HepG2 (cell line): ENCODE results near the gene SLC6A5. TPM values are rescaled to one million over a fixed set of nuclear protein-coding genes. Genes with fewer than 3 reads are reported as not detected.

Experiments
- AHR ChIP-seq: IDR thresholded peaks from 2 replicates; pipeline ENCODE4 v1.6.1; 2018; ENCODE audit warnings: missing genetic modification reagents, missing compliant biosample characterization
- CREBL2 ChIP-seq: sonication (generic); formaldehyde crosslinking; IDR thresholded peaks from 2 replicates; pipeline ENCODE4 v1.8.1; 2023; ENCODE audit warnings: missing genetic modification reagents, mild to moderate bottlenecking, borderline replicate concordance
- ERF ChIP-seq: IDR thresholded peaks from 2 replicates; pipeline ENCODE4 v1.6.1; 2018; ENCODE audit warnings: missing biosample characterization, missing genetic modification reagents
- FOXK1 ChIP-seq: sonication (generic); formaldehyde crosslinking; IDR thresholded peaks from 2 replicates; pipeline ENCODE4 v1.4.0; 2020; ENCODE audit warnings: low read depth, missing genetic modification reagents, borderline replicate concordance
- HNF4A ChIP-seq: sonication (generic); formaldehyde crosslinking; IDR thresholded peaks from 2 replicates; pipeline ENCODE4 v1.4.0; 2020; ENCODE audit warnings: missing genetic modification reagents
- KLF11 ChIP-seq: IDR thresholded peaks from 2 replicates; pipeline ENCODE4 v1.6.1; 2016; ENCODE audit warnings: missing compliant biosample characterization
- MAFF ChIP-seq: IDR thresholded peaks from 2 replicates; pipeline ENCODE4 v1.6.1; 2011; ENCODE audit warnings: low read depth, low read length, improper control_type of control experiment
- MED8 ChIP-seq: sonication (generic); formaldehyde crosslinking; IDR thresholded peaks from 2 replicates; pipeline ENCODE4 v1.8.1; 2023; ENCODE audit warnings: mild to moderate bottlenecking, missing genetic modification reagents; ENCODE audit not compliant: insufficient replicate concordance
- MXD3 ChIP-seq: IDR thresholded peaks from 2 replicates; pipeline ENCODE4 v1.6.1; 2016; ENCODE audit warnings: mild to moderate bottlenecking, missing biosample characterization, missing genetic modification reagents
- NFYC ChIP-seq: IDR thresholded peaks from 2 replicates; pipeline ENCODE4 v1.6.1; 2016; ENCODE audit warnings: missing genetic modification reagents, missing compliant biosample characterization
- PREB ChIP-seq: sonication (generic); formaldehyde crosslinking; IDR thresholded peaks from 2 replicates; pipeline ENCODE4 v1.4.0; 2020; ENCODE audit warnings: missing genetic modification reagents
- RFX3 ChIP-seq: IDR thresholded peaks from 2 replicates; pipeline ENCODE4 v1.6.1; 2016; ENCODE audit warnings: missing biosample characterization, missing genetic modification reagents
- RXRA ChIP-seq: sonication (generic); formaldehyde crosslinking; IDR thresholded peaks from 2 replicates; pipeline ENCODE4 v1.5.1; 2020; ENCODE audit warnings: missing genetic modification reagents
- SRSF1 ChIP-seq: fragments of 200-400 bp; formaldehyde crosslinking; optimal IDR thresholded peaks from 2 replicates; pipeline ENCODE3; 2017; ENCODE audit warnings: mild to moderate bottlenecking, low read depth, low read length, moderate library complexity
- STAG1 ChIP-seq: sonication (generic); formaldehyde crosslinking; IDR thresholded peaks from 2 replicates; pipeline ENCODE4 v1.4.0; 2020; ENCODE audit warnings: missing genetic modification reagents
- SUZ12 ChIP-seq: fragments of 150-350 bp; IDR thresholded peaks from 2 replicates; pipeline ENCODE4 v1.6.1; 2014; ENCODE audit warnings: low read depth, low read length
- ZBTB25 ChIP-seq: IDR thresholded peaks from 2 replicates; pipeline ENCODE4 v1.6.1; 2018; ENCODE audit warnings: missing genetic modification reagents
- ZBTB4 ChIP-seq: sonication (generic); formaldehyde crosslinking; IDR thresholded peaks from 2 replicates; pipeline ENCODE4 v1.4.0; 2020; ENCODE audit warnings: missing genetic modification reagents, mild to moderate bottlenecking, borderline replicate concordance
- ZFP36L2 ChIP-seq: sonication (generic); formaldehyde crosslinking; IDR thresholded peaks from 2 replicates; pipeline ENCODE4 v1.4.0; 2020; ENCODE audit warnings: missing genetic modification reagents
- ZNF24 ChIP-seq: fragments of 450-650 bp; IDR thresholded peaks from 2 replicates; pipeline ENCODE4 v1.6.1; 2017; ENCODE audit warnings: antibody characterized with exemption, mild to moderate bottlenecking
- ZNF331 ChIP-seq: sonication (generic); formaldehyde crosslinking; IDR thresholded peaks from 2 replicates; pipeline ENCODE4 v1.4.0; 2020; ENCODE audit warnings: missing genetic modification reagents
- ZNF768 ChIP-seq: sonication (generic); formaldehyde crosslinking; IDR thresholded peaks from 2 replicates; pipeline ENCODE4 v1.4.0; 2020; ENCODE audit warnings: missing genetic modification reagents
- ZNF773 ChIP-seq: sonication (generic); formaldehyde crosslinking; IDR thresholded peaks from 2 replicates; pipeline ENCODE4 v1.4.0; 2020; ENCODE audit warnings: missing genetic modification reagents, borderline replicate concordance
- polyA plus RNA-seq, 8 experiments: library from polyadenylated mRNA; depleted of rRNA in 3 of 8; stranded (reverse) in 7 of 8; unstranded in 1 of 8; fragments of >200 nt; fragmentation: Illumina TruSeq in 4 of 8; extraction: Trizol in 4 of 8; gene quantifications; 2 replicates each; pipeline versions ENCODE4 v1.2.1 to v1.2.3, GENCODE V29; 2011 to 2016; ENCODE audit warnings: low read depth in 4 of 8, missing spikeins in 1 of 8, mixed read lengths in 1 of 8; ENCODE audit not compliant: insufficient read depth in 1 of 8
- total RNA-seq, 5 experiments: library from RNA; depleted of rRNA; stranded (reverse); fragments of >200 nt; fragmentation: Illumina TruSeq; extraction: Trizol; gene quantifications; 2 replicates each; pipeline ENCODE4 v1.2.3, GENCODE V29; 2016; ENCODE audit warnings: low read depth in 1 of 5

SLC6A5 gene
- total and polyA plus RNA-seq, 2 of the 13 experiments (the other 11 are each of a cell fraction or from before 2014, with no cell fraction given): not detected

GRCh38 chr11:20609727-20610707 is 10.6 kb downstream of the SLC6A5 start (continued):
- TF ChIP-seq ZFP36L2 (CRISPR knock-in tag) (no peak), KLF11 (CRISPR knock-in tag) (no peak), ERF (no peak), STAG1 (peak; percentile 91), MAFF (no peak), PREB (CRISPR knock-in tag) (no peak), NFYC (no peak), ZNF24 (no peak), RFX3 (CRISPR knock-in tag) (no peak), ZNF773 (no peak), ZBTB4 (CRISPR knock-in tag) (no peak), FOXK1 (CRISPR knock-in tag) (peak; percentile 40; the same call in 1 of the 2 replicates), HNF4A (peak; percentile 16; the same call in 1 of the 2 replicates), MXD3 (CRISPR knock-in tag) (no peak), ZNF768 (CRISPR knock-in tag) (peak; percentile 89), CREBL2 (CRISPR knock-in tag) (no peak), RXRA (CRISPR knock-in tag) (no peak), ZBTB25 (CRISPR knock-in tag) (0 out of 2 replicates have a peak, but pooled peaks have one; percentile 24), ZNF331 (CRISPR knock-in tag) (peak; percentile 37; the same call in 1 of the 2 replicates), AHR (CRISPR knock-in tag) (no peak), SRSF1 (no peak), MED8 (CRISPR knock-in tag) (no peak), SUZ12 (no peak)
